ENCODE measurements around the gene PIEZO2.
A peak's percentile ranks its signal among the peaks of the same experiment; 100 is the strongest.

The PIEZO2 gene

GRCh38 chr18:11163665-11164064 is 14.3 kb upstream of the PIEZO2 start:
- Mint-ChIP-seq H3K27ac (no peak overlapping the region), H3K27me3 (ENCODE audit: low read depth) (peaks cover 5% of the 10 kb centered on the region), H3K36me3 (ENCODE audit: low read depth) (no peaks in the 10 kb centered on the region), H3K9me3 (no peaks in the 10 kb centered on the region), H3K4me3 (no peak overlapping the region), H3K4me1 (peaks cover 6% of the 10 kb centered on the region)
- TF ChIP-seq CTCF (IDR thresholded peaks at IDR 0.05; ENCODE audit: unreplicated experiment in 3 of 3): peak; percentile 34 to 52 (median 40)

GRCh38 chr18:11162889-11163288 is 13.5 kb upstream of the PIEZO2 start:
- H3K27me3 Mint-ChIP-seq (ENCODE audit: low read depth): peaks cover 5% of the 10 kb centered on the region
- H3K27ac Mint-ChIP-seq: no peak overlapping the region
- no peaks in the 10 kb centered on the region for H3K36me3 Mint-ChIP-seq (ENCODE audit: low read depth)
- TF ChIP-seq CTCF (IDR thresholded peaks at IDR 0.05; ENCODE audit: unreplicated experiment in 3 of 3): no peak
- no peaks in the 10 kb centered on the region for H3K9me3 Mint-ChIP-seq
- H3K4me1 Mint-ChIP-seq: peaks cover 6% of the 10 kb centered on the region
- H3K4me3 Mint-ChIP-seq: no peak overlapping the region

GRCh38 chr18:11162462-11162861 is 13.1 kb upstream of the PIEZO2 start:
- peaks cover 5% of the 10 kb centered on the region for H3K27me3 Mint-ChIP-seq (ENCODE audit: low read depth)
- TF ChIP-seq CTCF (IDR thresholded peaks at IDR 0.05; ENCODE audit: unreplicated experiment in 3 of 3): no peak
- H3K4me3 Mint-ChIP-seq: no peak overlapping the region
- no peaks in the 10 kb centered on the region for H3K9me3 Mint-ChIP-seq
- H3K36me3 Mint-ChIP-seq (ENCODE audit: low read depth): no peaks in the 10 kb centered on the region
- H3K4me1 Mint-ChIP-seq: peaks cover 6% of the 10 kb centered on the region
- no peak overlapping the region for H3K27ac Mint-ChIP-seq

GRCh38 chr18:11160313-11160712 is 10.9 kb upstream of the PIEZO2 start:
- peaks cover 5% of the 10 kb centered on the region for H3K27me3 Mint-ChIP-seq (ENCODE audit: low read depth)

GRCh38 chr18:11159844-11160243 is 10.5 kb upstream of the PIEZO2 start:
- Mint-ChIP-seq H3K27me3 (ENCODE audit: low read depth) (peaks cover 5% of the 10 kb centered on the region), H3K4me3 (no peak overlapping the region), H3K36me3 (ENCODE audit: low read depth) (no peaks in the 10 kb centered on the region), H3K27ac (no peak overlapping the region), H3K4me1 (peaks cover 14% of the 10 kb centered on the region), H3K9me3 (no peaks in the 10 kb centered on the region)
- no peak for TF ChIP-seq CTCF (IDR thresholded peaks at IDR 0.05; ENCODE audit: unreplicated experiment in 3 of 3)

More at GRCh38 chr18:11160313-11160712, 10.9 kb upstream of the PIEZO2 start:
- no peak overlapping the region for H3K4me3 Mint-ChIP-seq
- H3K9me3 Mint-ChIP-seq: no peaks in the 10 kb centered on the region
- H3K36me3 Mint-ChIP-seq (ENCODE audit: low read depth): no peaks in the 10 kb centered on the region
- TF ChIP-seq CTCF (IDR thresholded peaks at IDR 0.05; ENCODE audit: unreplicated experiment in 3 of 3): no peak
- H3K27ac Mint-ChIP-seq: peak overlapping the region in 1 of 3 experiments; percentile 3
- H3K4me1 Mint-ChIP-seq: peaks cover 10% of the 10 kb centered on the region

- TF ChIP-seq CTCF (IDR thresholded peaks at IDR 0.05; ENCODE audit: unreplicated experiment in 3 of 3): no peak
- peaks cover 22% of the 10 kb centered on the region for H3K4me1 Mint-ChIP-seq
Observed at GRCh38 chr18:11156978-11157377, 7.6 kb upstream of the PIEZO2 start.

More at GRCh38 chr18:11156978-11157377, 7.6 kb upstream of the PIEZO2 start:
- no peak overlapping the region for H3K4me3 Mint-ChIP-seq
- no peak overlapping the region for H3K27ac Mint-ChIP-seq
- no peaks in the 10 kb centered on the region for H3K9me3 Mint-ChIP-seq
- H3K27me3 Mint-ChIP-seq (ENCODE audit: low read depth): peaks cover 9% of the 10 kb centered on the region
- no peaks in the 10 kb centered on the region for H3K36me3 Mint-ChIP-seq (ENCODE audit: low read depth)

All from nephron (organoid).